ENCODE results near the gene EIF5AL1. TPM values are rescaled to one million over a fixed set of nuclear protein-coding genes. Genes with fewer than 3 reads are reported as not detected.
"Not testable (repeated sequence)": the region's sequence is repeated elsewhere in the genome, so short reads cannot be mapped to it uniquely, and the experiment has no call there.

The EIF5AL1 gene
- total RNA-seq, 1 donor from 2014 or later, result 0.34 TPM

- H3K27ac Mint-ChIP-seq; intact Hi-C loops (cut with micrococcal nuclease); DNase-seq (ENCODE audit: low spot score); H3K9me3 Mint-ChIP-seq; H3K4me3 Mint-ChIP-seq; H3K36me3 Mint-ChIP-seq (ENCODE audit: low read depth); H3K4me1 Mint-ChIP-seq (ENCODE audit: low read depth): not testable (repeated sequence)
- peaks cover 14% of the 10 kb centered on the region for H3K27me3 Mint-ChIP-seq (ENCODE audit: insufficient read depth)
These were observed 21.5 kb downstream of the EIF5AL1 start for GRCh38 chr10:79533903-79534175.

- H3K9me3 Mint-ChIP-seq; DNase-seq (ENCODE audit: low spot score); H3K27ac Mint-ChIP-seq; H3K4me3 Mint-ChIP-seq; H3K36me3 Mint-ChIP-seq (ENCODE audit: low read depth); intact Hi-C loops (cut with micrococcal nuclease): not testable (repeated sequence)
- peaks cover 14% of the 10 kb centered on the region for H3K27me3 Mint-ChIP-seq (ENCODE audit: insufficient read depth)
- H3K4me1 Mint-ChIP-seq (ENCODE audit: low read depth), result peaks cover 27% of the 10 kb centered on the region
These were observed 26.0 kb downstream of the EIF5AL1 start for GRCh38 chr10:79538311-79538710.

- H3K27ac Mint-ChIP-seq; H3K4me3 Mint-ChIP-seq; H3K27me3 Mint-ChIP-seq (ENCODE audit: insufficient read depth); intact Hi-C loops (cut with micrococcal nuclease); DNase-seq (ENCODE audit: low spot score); H3K36me3 Mint-ChIP-seq (ENCODE audit: low read depth): not testable (repeated sequence)
- H3K9me3 Mint-ChIP-seq, result peaks cover 13% of the 10 kb centered on the region
- peaks cover 29% of the 10 kb centered on the region for H3K4me1 Mint-ChIP-seq (ENCODE audit: low read depth)
These were observed 28.6 kb downstream of the EIF5AL1 start for GRCh38 chr10:79540930-79541329.

- Mint-ChIP-seq H3K9me3 (peaks cover 23% of the 10 kb centered on the region), H3K27me3 (ENCODE audit: insufficient read depth) (no peaks in the 10 kb centered on the region), H3K4me3 (no peak overlapping the region), H3K4me1 (ENCODE audit: low read depth) (peaks cover 45% of the 10 kb centered on the region), H3K27ac (no peak overlapping the region), H3K36me3 (ENCODE audit: low read depth) (peaks cover 11% of the 10 kb centered on the region)
- DNase-seq (ENCODE audit: low spot score), result no peak
- intact Hi-C loops (cut with micrococcal nuclease), result no loop called here
These were observed 30.3 kb downstream of the EIF5AL1 start for GRCh38 chr10:79542626-79543025.

GRCh38 chr10:79544408-79544807, 32.1 kb downstream of the EIF5AL1 start:
- Mint-ChIP-seq H3K9me3 (peaks cover 23% of the 10 kb centered on the region), H3K36me3 (ENCODE audit: low read depth) (peaks cover 11% of the 10 kb centered on the region), H3K4me1 (ENCODE audit: low read depth) (peaks cover 52% of the 10 kb centered on the region)
- H3K27me3 Mint-ChIP-seq (ENCODE audit: insufficient read depth); H3K27ac Mint-ChIP-seq; intact Hi-C loops (cut with micrococcal nuclease); DNase-seq (ENCODE audit: low spot score); H3K4me3 Mint-ChIP-seq: not testable (repeated sequence)

GRCh38 chr10:79544926-79545659, 32.8 kb downstream of the EIF5AL1 start:
- H3K27ac Mint-ChIP-seq; H3K27me3 Mint-ChIP-seq (ENCODE audit: insufficient read depth); DNase-seq (ENCODE audit: low spot score); intact Hi-C loops (cut with micrococcal nuclease); H3K4me3 Mint-ChIP-seq: not testable (repeated sequence)
- peaks cover 23% of the 10 kb centered on the region for H3K9me3 Mint-ChIP-seq
- peaks cover 52% of the 10 kb centered on the region for H3K4me1 Mint-ChIP-seq (ENCODE audit: low read depth)
- H3K36me3 Mint-ChIP-seq (ENCODE audit: low read depth), result peaks cover 11% of the 10 kb centered on the region

- peak overlapping the region; percentile 14 for H3K27ac Mint-ChIP-seq
- peaks cover 23% of the 10 kb centered on the region for H3K9me3 Mint-ChIP-seq
- peaks cover 11% of the 10 kb centered on the region for H3K36me3 Mint-ChIP-seq (ENCODE audit: low read depth)
- H3K4me3 Mint-ChIP-seq; DNase-seq (ENCODE audit: low spot score); H3K27me3 Mint-ChIP-seq (ENCODE audit: insufficient read depth); intact Hi-C loops (cut with micrococcal nuclease): not testable (repeated sequence)
- H3K4me1 Mint-ChIP-seq (ENCODE audit: low read depth), result peaks cover 50% of the 10 kb centered on the region
These were observed 34.8 kb downstream of the EIF5AL1 start for GRCh38 chr10:79547128-79547527.

GRCh38 chr10:79547973-79548372, 35.6 kb downstream of the EIF5AL1 start:
- DNase-seq (ENCODE audit: low spot score), result no peak
- peaks cover 11% of the 10 kb centered on the region for H3K36me3 Mint-ChIP-seq (ENCODE audit: low read depth)
- intact Hi-C loops (cut with micrococcal nuclease), result no loop called here
- H3K9me3 Mint-ChIP-seq, result peaks cover 23% of the 10 kb centered on the region
- peak overlapping the region; percentile 56 for H3K27ac Mint-ChIP-seq
- H3K27me3 Mint-ChIP-seq (ENCODE audit: insufficient read depth), result peaks cover 2% of the 10 kb centered on the region
- peaks cover 41% of the 10 kb centered on the region for H3K4me1 Mint-ChIP-seq (ENCODE audit: low read depth)
- H3K4me3 Mint-ChIP-seq, result peak overlapping the region; percentile 3

- H3K4me1 Mint-ChIP-seq (ENCODE audit: low read depth), result peaks cover 28% of the 10 kb centered on the region
- no peak overlapping the region for H3K27ac Mint-ChIP-seq
- DNase-seq (ENCODE audit: low spot score), result no peak
- H3K36me3 Mint-ChIP-seq (ENCODE audit: low read depth), result no peaks in the 10 kb centered on the region
- peaks cover 5% of the 10 kb centered on the region for H3K27me3 Mint-ChIP-seq (ENCODE audit: insufficient read depth)
- no peak overlapping the region for H3K4me3 Mint-ChIP-seq
- intact Hi-C loops (cut with micrococcal nuclease), result no loop called here
- H3K9me3 Mint-ChIP-seq, result no peaks in the 10 kb centered on the region
These were observed 39.8 kb downstream of the EIF5AL1 start for GRCh38 chr10:79552143-79552542.

GRCh38 chr10:79555354-79556309, 43.3 kb downstream of the EIF5AL1 start:
- no peaks in the 10 kb centered on the region for H3K9me3 Mint-ChIP-seq
- H3K4me1 Mint-ChIP-seq (ENCODE audit: low read depth), result peaks cover 6% of the 10 kb centered on the region
- H3K27ac Mint-ChIP-seq, result no peak overlapping the region
- H3K36me3 Mint-ChIP-seq (ENCODE audit: low read depth), result no peaks in the 10 kb centered on the region
- intact Hi-C loops (cut with micrococcal nuclease), result no loop called here
- H3K4me3 Mint-ChIP-seq, result no peak overlapping the region
- peaks cover 4% of the 10 kb centered on the region for H3K27me3 Mint-ChIP-seq (ENCODE audit: insufficient read depth)
- DNase-seq (ENCODE audit: low spot score), result no peak

GRCh38 chr10:79556961-79557360, 44.6 kb downstream of the EIF5AL1 start:
- H3K36me3 Mint-ChIP-seq (ENCODE audit: low read depth); H3K9me3 Mint-ChIP-seq; H3K27me3 Mint-ChIP-seq (ENCODE audit: insufficient read depth); H3K27ac Mint-ChIP-seq; DNase-seq (ENCODE audit: low spot score); intact Hi-C loops (cut with micrococcal nuclease); H3K4me3 Mint-ChIP-seq; H3K4me1 Mint-ChIP-seq (ENCODE audit: low read depth): not testable (repeated sequence)

GRCh38 chr10:79559726-79560125, 47.4 kb downstream of the EIF5AL1 start:
- DNase-seq (ENCODE audit: low spot score), result no peak
- peaks cover 18% of the 10 kb centered on the region for H3K27me3 Mint-ChIP-seq (ENCODE audit: insufficient read depth)
- H3K9me3 Mint-ChIP-seq, result no peaks in the 10 kb centered on the region
- no peak overlapping the region for H3K27ac Mint-ChIP-seq
- H3K4me1 Mint-ChIP-seq (ENCODE audit: low read depth), result peaks cover 10% of the 10 kb centered on the region
- H3K36me3 Mint-ChIP-seq (ENCODE audit: low read depth), result no peaks in the 10 kb centered on the region
- intact Hi-C loops (cut with micrococcal nuclease), result no loop called here
- no peak overlapping the region for H3K4me3 Mint-ChIP-seq

GRCh38 chr10:79560160-79560709, 47.9 kb downstream of the EIF5AL1 start, which contains the start of gene SFTPA2:
TSS of gene SFTPA2 (minus strand) at chr10:79560407. CDS start at chr10:79559483, 924 bp downstream.
- DNase-seq (ENCODE audit: low spot score), result no peak
- H3K27me3 Mint-ChIP-seq (ENCODE audit: insufficient read depth), result peaks cover 18% of the 10 kb centered on the region
- H3K4me1 Mint-ChIP-seq (ENCODE audit: low read depth), result peaks cover 10% of the 10 kb centered on the region
- H3K27ac Mint-ChIP-seq, result no peak within 1 kb of the TSS
- intact Hi-C loops (cut with micrococcal nuclease), result no loop called here
- H3K4me3 Mint-ChIP-seq, result no peak within 1 kb of the TSS
- no peaks in the 10 kb centered on the region for H3K9me3 Mint-ChIP-seq
- H3K36me3 Mint-ChIP-seq (ENCODE audit: low read depth), result no peaks in the 10 kb centered on the region
